ENCODE results near the gene FOXI2.

FOXI2 gene

DNA sequence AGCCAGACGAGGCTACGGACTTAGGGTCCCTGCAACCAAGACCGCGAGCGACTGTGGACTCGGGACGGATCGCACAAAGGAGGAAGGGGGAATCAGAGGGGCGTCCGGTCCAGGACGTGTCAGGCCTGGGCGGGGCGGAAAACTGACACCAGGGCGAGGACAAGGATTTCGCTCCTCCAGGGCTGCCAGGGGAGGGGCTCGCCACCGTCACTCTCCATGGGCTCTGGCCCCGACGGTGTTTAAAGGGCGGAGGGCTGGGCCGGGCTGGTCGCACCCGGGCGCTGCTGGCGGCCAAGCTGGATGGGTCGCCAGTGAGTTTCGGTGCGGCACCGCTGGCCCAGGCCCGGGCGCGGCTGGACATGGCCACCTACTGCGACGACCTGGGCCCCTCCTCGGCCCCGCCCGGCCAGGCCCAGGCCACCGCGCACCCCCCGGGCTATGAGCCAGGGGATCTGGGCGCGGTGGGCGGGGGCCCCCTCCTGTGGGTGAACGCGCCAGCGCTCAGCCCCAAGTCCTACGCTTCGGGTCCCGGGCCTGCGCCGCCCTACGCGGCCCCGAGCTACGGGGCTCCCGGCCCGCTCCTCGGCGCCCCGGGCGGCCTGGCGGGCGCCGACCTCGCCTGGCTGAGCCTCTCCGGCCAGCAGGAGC is at the start of gene FOXI2:
Gene FOXI2 (plus strand): TSS at position 271 of the 648 bp plus-strand sequence. CDS start 89 bp downstream, at position 360.
- DNase-seq (ENCODE audit: low read depth) = no peak

DNA sequence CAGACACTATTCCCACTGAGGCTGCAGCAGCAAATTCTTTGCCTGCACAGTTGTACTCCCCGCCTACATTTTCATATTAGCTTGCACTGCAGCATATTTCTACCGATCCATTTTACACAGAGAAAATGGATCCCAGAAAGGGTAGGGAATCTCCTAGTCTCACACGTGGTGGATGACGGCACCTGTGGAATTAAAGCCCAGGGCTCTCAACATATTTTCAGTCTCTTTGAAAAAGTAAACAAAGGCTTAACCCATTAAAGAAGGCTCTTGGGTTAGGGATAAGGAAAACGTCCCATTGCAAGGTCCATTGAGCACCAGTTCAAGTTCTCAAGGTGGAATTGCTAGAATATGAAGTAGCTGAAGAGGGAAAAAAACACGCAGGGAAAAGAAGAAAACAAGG is 49.4 kb upstream of the FOXI2 start:
- no peak for DNase-seq (ENCODE audit: low read depth)

DNA sequence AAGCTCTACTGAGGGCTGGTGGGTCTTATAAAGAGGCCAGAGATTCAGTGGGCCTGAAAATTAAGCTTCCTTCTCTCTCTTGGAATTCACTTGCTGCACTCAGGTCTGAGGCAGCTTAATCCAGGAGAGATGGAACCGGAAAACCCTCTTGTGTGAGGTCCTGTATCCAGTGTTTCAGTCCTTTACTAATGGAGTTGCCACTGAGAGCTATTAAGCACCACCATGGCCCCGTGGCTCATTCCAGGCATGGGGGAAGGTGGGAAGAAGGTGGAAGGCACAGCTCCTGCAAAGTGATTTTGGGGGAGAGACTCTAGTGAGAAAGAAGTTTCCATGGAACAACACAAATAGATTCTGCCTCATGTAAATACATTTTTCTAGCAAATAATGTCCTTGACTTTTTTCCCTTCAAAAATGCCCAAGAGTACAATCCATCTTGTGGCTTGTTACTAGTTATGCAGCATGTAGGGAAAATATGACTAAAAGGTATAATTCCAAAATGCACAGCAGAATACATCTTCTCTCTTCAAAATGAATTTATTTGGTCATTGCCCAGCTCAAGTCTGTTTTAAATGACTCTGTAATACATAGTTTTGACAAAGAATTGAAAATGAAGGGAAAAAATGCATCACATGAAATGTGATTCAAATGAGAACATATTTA is 46.7 kb upstream of the FOXI2 start:
- DNase-seq (ENCODE audit: low read depth) = no peak

DNA sequence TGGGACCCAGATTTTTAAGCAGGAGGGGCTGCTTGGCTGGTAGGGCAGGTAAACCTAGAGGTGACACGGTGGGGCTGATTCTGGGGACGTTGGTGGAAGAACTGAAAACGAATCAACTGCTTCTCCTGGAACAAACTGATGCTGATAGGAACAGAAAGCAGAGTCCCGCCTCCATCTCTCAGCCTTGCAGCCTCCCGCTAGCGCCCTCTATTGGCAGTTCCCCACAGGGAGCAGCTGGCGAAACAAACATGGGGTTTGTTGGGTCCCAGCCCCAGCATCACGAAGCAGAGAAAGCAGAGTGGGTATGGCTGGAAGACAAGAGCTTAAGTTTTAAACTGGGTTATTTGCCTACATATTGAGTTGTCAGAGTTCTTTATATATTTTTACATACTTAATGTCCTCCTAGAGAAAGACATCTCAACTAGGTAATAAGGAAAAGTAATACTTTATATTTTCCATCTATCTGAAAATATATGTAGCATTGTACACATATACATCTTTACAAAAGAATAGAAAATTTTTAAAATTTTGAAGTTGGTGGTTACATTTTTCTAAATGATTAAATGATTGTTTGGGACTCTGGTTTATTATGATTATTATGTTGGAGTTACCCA is 42.3 kb upstream of the FOXI2 start:
- no peak for DNase-seq (ENCODE audit: low read depth)

DNA sequence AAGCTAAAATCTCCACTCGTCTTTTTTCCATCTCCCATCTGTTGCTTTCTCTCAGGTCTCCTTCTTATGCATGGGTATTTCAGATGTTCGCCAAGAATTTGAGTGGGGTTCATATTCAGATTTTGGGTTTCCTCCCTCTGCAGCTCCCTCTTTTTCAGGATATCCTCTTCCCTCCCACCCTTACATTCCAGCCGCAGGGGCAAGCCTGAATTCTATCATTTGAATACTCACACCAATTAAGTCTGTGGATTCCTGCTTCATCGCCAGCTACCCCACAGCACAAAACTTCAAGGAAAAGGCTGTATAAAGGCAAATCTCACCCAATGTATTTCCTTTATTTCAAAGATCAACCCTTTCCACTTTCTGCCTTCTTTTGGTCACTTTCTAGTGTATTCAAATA is 41.6 kb upstream of the FOXI2 start:
- no peak for DNase-seq (ENCODE audit: low read depth)

DNA sequence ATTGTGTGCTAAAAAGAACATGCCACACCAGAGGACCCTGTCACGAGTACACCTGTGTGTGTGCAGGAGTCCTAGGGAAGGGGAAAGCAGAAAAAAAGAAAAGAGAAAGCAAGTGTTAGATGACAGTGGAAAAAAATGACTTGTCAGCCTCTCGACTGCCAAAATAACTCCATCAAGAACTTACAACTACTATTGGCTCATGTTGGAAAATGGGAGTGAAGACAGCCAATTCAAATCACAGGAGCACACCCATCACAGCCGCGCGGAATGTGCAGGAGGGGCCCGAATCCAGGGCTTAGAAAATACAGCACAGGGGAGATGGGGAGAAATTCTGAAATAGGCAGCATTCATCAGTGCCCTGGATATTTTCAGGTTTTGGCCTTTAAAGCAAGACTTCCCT is 38.1 kb upstream of the FOXI2 start:
- no peak for DNase-seq (ENCODE audit: low read depth)

DNA sequence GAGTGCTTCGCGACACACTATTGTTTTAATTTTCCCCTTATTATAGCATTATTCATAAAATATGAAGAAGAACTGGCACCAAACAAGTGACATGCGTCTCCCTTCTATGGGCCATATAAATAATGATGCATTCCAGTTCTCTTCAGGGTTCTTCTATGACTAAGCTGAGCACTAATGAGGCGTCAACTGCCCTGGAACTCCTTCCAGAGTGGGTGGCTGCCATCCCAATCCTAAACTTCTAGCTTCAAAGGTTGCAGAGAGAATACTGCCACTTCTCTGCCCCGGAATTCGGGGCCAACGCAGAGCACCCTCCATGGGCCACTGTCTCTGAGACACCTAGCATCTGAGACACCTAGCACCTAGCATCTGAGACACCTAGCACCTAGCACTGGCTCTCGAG is 37.7 kb upstream of the FOXI2 start:
- no peak for DNase-seq (ENCODE audit: low read depth)

DNA sequence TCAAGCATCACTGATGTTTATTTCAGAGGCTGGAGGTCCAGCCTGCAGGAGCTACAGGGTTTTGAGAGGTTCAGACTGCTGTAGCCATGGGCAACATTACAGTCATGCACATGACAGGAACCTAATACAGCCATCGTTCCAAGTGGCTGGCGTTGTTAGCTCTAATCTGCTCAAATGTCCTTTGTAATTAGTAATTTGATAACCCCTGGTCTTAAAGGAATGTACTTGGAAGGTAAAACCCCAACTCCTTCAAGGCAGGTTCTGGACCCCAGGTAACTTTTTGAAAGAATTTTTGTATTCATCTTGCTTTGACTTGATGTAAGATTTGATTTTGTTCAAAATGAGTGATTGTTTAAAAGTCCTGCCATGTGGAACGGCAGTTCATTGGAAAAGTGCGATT is 34.7 kb upstream of the FOXI2 start:
- no peak for DNase-seq (ENCODE audit: low read depth)

DNA sequence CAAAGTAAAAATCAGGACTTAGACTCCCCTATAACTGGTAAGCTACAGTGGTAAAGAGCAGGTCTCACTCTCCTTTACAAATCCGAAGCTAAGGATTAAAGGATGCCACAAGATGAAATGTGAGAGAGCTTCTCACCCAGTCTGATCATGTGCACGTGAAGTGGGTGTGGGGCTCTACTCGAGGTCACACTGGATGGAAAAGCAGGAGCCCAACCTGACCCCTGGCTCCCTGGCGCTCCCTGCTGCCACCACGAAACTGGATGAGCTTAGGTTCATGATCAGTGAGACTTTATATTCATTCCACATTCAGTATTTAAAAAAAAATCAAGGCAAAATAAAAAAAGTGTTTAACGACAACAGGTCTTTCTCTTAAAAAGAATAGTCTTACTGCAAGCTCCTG is 21.7 kb upstream of the FOXI2 start:
- no peak for DNase-seq (ENCODE audit: low read depth)

DNA sequence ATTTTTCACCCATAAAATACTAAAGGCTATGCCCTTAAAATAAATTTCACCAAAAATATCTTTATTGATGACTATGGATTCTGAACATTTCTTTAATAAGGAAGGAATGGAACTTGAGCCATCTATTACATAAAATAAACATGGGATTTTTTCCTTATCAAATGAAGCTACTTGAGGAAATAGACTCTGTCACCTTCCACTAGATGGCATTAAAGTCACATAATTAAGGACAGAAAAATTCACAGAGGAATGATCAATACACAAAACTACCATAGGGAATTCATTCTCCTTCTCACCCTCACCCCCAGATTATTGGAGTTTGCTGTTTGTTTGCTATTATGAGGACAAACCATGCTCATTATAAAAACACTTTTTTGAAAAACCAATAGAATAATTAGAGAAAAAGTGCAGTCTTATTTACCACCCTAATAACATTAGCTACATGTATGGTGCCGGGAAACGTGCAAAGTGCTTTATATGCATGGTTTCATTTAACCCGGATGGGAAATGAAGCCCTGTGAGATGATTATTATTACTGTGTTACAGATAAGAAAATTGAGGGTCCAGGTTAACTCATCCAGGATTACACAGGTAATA is 21.1 kb upstream of the FOXI2 start:
- no peak for DNase-seq (ENCODE audit: low read depth)

DNA sequence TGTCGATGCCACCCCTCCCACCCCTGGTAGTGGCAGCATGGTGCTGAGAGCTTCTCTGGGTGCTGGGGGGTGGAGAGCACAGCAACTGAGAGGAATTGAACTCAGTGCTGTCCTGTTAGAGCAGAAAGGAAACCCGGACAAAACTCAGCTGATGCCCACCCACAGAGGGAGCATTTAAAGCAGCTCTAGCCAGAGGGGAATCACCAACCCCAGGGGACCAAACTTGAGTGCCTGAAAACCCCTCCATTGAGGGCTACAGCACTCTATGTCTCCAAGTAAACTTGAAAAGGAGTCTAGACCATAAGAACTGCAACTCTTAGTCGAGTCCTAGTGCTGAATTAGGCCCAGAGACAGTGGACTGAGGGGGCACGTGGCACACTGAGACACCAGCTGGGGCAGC is 16.8 kb upstream of the FOXI2 start:
- DNase-seq (ENCODE audit: low read depth) = no peak

DNA sequence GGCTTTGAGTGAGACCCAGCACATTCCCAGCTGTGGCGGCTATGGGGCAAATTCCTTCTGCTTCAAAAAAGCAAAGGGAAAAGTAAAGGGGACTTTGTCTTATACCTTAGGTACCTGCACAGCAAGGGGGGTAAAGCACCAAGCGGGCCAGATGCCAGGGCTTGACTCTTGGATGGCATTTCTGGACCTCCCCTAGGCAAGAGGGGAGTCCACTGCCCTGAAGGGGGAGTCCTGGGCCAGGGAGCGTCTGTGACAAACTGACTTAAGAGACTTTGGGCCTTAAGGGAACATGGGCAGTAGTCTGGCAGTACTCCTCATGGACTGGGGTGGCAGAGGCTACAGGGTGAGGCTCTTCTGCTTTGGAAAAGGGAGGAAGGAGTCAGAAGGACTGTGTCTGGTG is 16.1 kb upstream of the FOXI2 start:
- no peak for DNase-seq (ENCODE audit: low read depth)

DNA sequence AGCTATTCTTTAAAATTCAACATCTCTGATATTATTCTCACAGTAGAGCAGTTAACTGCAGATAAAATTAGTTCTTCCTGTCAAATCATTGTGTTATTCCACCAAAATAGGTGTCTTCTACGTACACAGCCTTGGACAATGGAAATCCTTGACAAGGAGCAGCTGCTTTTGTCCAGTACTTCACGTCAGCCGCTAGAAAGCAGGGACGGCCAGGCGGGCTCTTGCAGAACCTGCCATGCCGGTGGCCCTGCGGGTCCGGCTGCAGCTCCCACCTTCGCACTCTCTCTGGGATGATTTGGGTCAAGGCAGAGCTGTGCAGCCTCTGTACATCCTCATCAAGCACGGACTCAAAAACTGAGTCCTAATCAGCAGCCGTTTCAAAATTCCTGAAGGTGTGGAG is 2.2 kb upstream of the FOXI2 start:
- DNase-seq (ENCODE audit: low read depth) = no peak

DNA sequence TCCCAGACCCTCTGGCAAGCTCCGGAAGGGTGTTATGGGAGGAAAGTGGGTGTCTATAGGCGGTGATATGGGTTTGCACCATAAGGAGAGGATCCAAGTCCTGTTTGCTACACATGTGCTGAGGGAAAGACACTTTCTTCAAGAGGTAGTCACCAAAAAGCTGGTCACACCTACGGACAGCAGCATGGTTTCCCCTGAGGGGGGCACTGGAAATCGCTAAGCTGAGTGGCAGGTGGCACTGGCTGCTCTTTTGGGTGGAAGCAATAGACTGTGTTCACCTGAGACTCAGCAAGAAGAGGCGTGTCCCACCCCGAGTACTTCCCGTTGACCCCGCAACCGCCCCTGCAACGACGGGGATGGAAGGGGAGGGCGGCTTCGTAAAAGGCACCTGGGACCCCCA is 1.8 kb upstream of the FOXI2 start:
- no peak for DNase-seq (ENCODE audit: low read depth)

DNA sequence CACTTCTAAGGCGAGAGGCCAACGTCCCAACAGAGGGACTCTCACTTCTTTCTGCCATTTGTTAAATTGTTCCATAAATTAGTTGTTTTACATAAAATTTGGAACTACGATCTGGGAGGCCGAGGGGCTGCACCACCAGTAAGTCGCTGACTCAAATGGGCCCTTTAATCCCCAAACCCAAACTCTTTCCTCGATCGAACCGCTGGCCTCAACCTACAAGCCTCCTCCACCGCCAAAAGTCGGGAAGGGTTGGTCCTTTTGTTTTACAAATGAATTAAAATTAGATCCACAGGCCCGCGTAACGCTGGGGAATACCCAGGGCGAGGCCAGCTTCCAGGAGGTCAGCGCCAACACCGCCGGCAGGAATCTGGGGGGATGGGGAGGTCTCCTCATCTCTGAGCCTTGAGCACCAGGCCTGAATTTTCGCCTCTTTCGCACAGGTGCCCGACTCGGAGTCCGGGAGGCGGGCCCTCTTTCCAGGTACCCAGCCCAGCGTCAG is 1.2 kb upstream of the FOXI2 start:
- DNase-seq (ENCODE audit: low read depth) = no peak

DNA sequence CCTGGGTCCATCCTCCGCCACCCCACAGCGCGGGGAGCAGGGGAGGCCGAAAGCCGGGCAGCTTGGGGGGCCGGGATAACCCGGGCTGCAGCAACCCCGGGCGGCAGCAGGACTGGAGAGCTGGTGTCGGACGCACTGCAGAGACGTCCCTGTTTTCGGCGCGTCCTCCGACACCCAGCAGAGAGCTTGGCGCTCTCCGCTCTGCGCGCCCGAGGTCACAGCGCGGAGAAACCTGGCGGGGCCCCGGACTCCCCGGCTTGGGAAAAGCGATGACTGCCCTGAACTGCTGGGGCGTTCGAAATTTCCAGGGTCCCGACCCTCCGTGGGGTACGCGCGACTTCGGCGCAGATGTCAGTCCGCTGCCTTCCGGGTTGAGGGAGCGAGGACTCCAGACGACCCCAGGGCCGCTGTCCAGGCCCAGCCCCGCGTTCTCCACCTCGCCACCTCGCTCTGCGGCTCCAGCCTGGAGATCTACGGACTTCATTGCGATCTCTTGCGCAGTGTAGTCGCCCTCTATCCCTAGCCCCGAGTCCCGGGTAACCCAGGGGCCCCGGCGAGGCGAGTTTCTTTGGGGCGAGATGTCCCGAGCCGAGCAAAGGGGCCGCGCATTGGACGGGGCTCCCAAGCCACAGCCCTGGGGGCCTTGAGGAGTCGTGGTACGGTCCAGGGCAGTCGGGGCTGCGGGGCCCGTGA is 617 bp upstream of the FOXI2 start:
- no peak for DNase-seq (ENCODE audit: low read depth)

DNA sequence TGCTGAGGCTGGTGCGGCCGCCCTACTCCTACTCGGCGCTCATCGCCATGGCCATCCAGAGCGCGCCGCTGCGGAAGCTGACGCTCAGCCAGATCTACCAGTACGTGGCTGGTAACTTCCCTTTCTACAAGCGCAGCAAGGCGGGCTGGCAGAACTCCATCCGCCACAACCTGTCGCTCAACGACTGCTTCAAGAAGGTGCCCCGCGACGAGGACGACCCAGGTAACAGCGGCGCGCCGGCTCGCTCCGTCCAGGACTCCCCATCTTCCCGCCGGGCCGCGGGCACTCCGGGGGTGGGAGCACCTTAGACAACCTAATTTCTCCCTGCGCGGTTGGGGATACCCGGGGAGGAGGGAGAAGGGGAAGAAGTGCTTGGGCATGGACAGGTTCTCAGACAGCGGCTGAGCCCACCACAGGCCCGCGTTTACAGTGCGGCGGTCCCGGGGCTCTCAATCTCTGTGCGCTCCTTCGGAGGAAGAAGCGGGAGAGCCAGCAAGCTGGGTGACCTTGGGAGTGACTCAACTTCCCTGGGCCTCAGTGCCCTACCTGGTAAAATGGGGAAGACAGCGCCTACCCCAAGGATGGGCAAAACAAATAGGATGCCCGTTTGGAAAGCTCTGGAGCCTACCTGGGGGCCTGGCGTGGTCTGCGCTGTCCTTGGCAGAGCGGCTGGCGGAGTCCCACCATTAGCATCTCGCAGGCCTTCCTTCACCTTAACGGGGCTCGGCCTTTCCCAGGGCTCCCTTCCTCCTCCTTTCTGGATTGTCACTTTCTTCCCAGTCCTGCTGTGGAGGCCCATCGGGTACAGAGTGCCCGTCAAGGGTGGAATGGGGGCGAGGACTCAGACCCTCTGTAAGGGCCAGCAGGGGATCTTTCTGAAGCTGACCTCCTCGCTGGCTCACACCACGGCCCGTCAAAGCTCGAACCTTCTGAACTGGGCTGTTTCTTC is 852 bp downstream of the FOXI2 start:
- no peak for DNase-seq (ENCODE audit: low read depth)

DNA sequence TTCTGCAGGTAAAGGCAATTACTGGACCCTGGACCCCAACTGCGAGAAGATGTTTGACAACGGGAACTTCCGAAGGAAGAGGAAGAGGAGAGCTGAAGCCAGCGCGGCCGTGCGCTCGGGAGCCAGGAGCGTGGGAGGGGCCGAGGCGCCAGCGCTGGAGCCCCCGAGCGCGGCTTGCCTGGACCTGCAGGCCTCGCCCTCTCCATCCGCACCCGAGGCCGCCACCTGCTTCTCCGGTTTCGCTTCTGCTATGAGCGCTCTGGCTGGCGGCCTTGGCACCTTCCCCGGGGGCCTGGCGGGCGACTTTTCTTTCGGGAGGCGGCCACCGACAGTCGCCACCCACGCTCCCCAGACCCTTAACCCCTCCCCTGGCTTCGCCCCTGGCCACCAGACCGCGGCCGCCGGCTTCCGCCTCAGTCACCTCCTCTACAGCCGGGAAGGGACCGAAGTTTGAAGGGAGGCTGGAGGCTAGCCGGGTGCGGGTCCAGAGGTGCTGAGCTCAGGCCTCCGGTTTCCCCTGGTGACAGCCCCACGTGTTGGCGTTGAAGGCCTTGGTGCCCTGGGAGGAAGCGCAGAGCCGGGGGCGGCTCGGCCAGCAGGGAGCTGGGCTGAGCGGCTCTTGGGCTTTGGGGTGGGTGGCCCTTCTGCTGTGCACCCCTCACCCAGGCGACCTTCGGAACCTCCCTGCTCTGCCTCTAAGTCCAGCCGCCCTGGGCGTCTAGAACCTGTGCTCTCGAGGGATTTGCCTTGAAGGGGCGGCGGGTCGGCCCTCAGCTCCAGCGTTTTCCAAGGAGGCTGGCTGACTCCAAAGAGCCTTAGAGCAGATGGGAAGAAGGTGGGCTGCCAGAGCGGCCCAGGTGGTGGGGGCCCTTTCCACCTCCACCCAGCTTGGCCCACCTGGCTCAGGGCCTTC is 1.8 kb downstream of the FOXI2 start:
- no peak for DNase-seq (ENCODE audit: low read depth)

DNA sequence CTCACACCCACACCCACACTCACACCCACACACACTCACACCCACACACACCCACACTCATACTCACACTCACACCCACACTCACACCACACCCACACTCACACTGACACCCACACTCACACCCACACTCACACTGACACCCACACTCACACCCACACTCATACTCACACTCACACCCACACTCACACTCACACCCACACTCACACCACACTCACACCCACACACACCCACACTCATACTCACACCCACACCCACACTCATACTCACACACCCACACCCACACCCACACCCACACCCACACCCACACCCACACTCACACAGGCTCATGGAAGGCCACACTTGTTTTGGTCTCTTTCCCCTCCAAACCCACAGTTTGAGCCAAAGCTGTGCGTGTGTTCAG is 2.9 kb downstream of the FOXI2 start:
- no peak for DNase-seq (ENCODE audit: low read depth)

DNA sequence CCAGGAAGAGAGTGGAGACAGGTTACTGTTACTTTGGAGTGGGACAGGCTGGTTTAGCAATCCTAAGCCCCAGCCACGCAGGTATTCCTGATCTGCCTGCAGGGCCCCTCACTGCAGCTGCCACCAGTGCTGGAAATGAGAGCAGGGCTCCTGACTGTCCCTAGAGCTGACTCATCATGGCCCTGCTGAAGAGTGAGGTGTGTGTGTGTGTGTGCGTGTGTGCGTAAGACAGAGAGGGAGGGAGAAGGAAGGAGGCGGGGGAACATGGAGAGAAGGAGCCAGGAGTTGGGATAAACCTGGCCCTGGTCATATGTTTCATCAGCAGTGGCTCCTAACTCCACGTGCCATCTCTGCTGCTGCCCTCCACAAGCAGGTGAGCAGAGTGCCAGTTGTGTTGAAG is 3.6 kb downstream of the FOXI2 start:
- DNase-seq (ENCODE audit: low read depth) = no peak

All from GM04503 (cell line).